Body of pancreas (tissue), 4 donors: ENCODE measurements around the gene C19orf33. TPM values are rescaled to one million over a fixed set of nuclear protein-coding genes. Genes with fewer than 3 reads are reported as not detected.

Experiments
- ATAC-seq: fragments of 150-250 bp; one replicate; pipeline ENCODE4 v1.9.1; 2016
- DNase-seq, 4 donors: peaks; one replicate each; pipeline ENCODE4 v3.0.0-alpha.2; 2019
- H3K27ac ChIP-seq, 4 donors: fragments of 200-600 bp; sonication (generic); 1 replicate in 3 of 4; 2 replicates in 1 of 4; pipeline versions ENCODE4 v1.5.1 to v1.6.1; 2016 to 2019; ENCODE audit warnings: mild to moderate bottlenecking in 1 of 4, mixed read lengths in 1 of 4, moderate library complexity in 1 of 4
- H3K27me3 ChIP-seq, 2 donors: fragments of 200-600 bp; sonication (generic); one replicate each; pipeline ENCODE4 v1.6.0; 2016; ENCODE audit warnings: mild to moderate bottlenecking in 1 of 2
- H3K36me3 ChIP-seq, 2 donors: fragments of 200-600 bp; sonication (generic); replicated peaks in 1 of 2; 2 replicates each; pipeline ENCODE4 v1.5.1; 2016; ENCODE audit warnings: low read depth in 2 of 2; ENCODE audit not compliant: insufficient read depth in 1 of 2
- H3K4me1 ChIP-seq: fragments of 200-600 bp; sonication (generic); one replicate; pipeline ENCODE4 v1.6.0; 2016
- H3K4me3 ChIP-seq, 2 donors: fragments of 200-600 bp; sonication (generic); 1 replicate in 1 of 2; 2 replicates in 1 of 2; pipeline ENCODE4 v1.5.1; 2016 to 2019
- H3K9me3 ChIP-seq, 3 donors: fragments of 200-600 bp; sonication (generic); 1 replicate in 2 of 3; 2 replicates in 1 of 3; pipeline ENCODE4 v1.5.1; 2016
- POLR2A ChIP-seq, 3 donors: fragments of 450-650 bp; IDR thresholded peaks; one replicate each; pipeline ENCODE4 v1.6.1; 2016; ENCODE audit warnings: antibody characterized with exemption in 3 of 3, mild to moderate bottlenecking in 2 of 3
- WGBS, 2 donors: methylation state at CpG; one replicate each; pipeline ENCODE4 v1.1.5; 2017; 5-methylcytosine and 5-hydroxymethylcytosine counted together
- intact Hi-C: fragments of 100-400 bp; cut with DNase I; formaldehyde crosslinking; loops from one replicate; pipeline ENCODE4 v1.15.1; 2023
- total RNA-seq, 2 donors: library from RNA; depleted of rRNA; stranded (reverse); fragments of >200 nt; gene quantifications; one replicate each; pipeline ENCODE4 v1.1.0, GENCODE V29; 2016
- TF ChIP-seq, protein P1 (sequence below), 7 experiments: fragments of 450-650 bp in 4 of 7; fragments of 200-600 bp in 3 of 7; sonication (generic) in 3 of 7; IDR thresholded peaks; one replicate each; pipeline ENCODE4 v1.5.1; 2016 to 2019; ENCODE audit warnings: antibody characterized with exemption in 7 of 7

The C19orf33 gene
- total RNA-seq, 2 donors from 2014 or later = 2.6 TPM; not detected in 1

DNA sequence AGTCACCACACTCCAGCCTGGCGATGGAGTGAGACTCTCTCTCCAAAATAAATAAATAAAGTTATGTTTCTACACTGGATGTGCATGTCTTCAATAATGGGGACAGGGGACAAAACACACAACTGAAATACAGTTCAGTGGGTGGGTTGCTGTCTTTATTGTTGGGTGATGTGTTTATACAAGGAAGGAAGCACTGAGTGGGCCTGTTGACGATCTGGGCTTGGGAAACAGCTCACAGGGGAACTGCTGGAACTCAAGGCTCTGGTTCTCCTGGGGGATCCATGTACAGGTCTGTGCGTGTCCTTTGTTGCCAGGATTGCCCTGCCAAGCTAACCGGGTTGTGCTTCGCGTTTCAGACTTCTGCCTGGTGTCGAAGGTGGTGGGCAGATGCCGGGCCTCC is 20.8 kb upstream of the C19orf33 start:
- no peaks in the 10 kb centered on the region for H3K27me3 ChIP-seq

DNA sequence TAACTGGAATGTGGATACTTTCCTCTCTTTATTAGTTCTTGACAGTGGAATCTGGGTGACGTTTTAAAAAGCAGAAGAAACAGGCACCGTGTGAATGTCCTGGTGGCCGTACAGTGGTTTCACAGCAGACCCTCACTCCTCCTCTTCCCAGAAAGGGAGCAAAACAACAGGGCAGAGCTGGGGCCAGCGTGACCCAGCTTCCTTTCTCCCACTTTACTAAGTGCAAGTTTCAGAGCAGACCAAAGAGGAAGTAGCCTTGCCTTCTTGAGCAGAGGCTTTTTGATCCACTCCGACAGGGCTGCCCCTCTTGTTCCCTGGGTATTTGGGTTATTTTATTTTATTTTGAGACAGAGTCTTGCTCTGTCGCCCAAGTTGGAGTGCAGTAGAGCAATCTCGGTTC is 19.6 kb upstream of the C19orf33 start:
- peaks cover 0 to 3% of the 10 kb centered on the region in 2 donors for H3K36me3 ChIP-seq
- no peaks in the 10 kb centered on the region for H3K9me3 ChIP-seq
- H3K27ac ChIP-seq = no peak overlapping the region
- no peak overlapping the region for H3K4me3 ChIP-seq
- TF ChIP-seq, protein P1, sequence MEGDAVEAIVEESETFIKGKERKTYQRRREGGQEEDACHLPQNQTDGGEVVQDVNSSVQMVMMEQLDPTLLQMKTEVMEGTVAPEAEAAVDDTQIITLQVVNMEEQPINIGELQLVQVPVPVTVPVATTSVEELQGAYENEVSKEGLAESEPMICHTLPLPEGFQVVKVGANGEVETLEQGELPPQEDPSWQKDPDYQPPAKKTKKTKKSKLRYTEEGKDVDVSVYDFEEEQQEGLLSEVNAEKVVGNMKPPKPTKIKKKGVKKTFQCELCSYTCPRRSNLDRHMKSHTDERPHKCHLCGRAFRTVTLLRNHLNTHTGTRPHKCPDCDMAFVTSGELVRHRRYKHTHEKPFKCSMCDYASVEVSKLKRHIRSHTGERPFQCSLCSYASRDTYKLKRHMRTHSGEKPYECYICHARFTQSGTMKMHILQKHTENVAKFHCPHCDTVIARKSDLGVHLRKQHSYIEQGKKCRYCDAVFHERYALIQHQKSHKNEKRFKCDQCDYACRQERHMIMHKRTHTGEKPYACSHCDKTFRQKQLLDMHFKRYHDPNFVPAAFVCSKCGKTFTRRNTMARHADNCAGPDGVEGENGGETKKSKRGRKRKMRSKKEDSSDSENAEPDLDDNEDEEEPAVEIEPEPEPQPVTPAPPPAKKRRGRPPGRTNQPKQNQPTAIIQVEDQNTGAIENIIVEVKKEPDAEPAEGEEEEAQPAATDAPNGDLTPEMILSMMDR (IDR thresholded peaks at IDR 0.05) = no peak
- no peak for TF ChIP-seq POLR2A (IDR thresholded peaks at IDR 0.05)
- no peaks in the 10 kb centered on the region for H3K27me3 ChIP-seq
- peaks cover 38% of the 10 kb centered on the region for H3K4me1 ChIP-seq
- intact Hi-C loops = no loop called here
- DNase-seq (peak in 1 of 4 donors; percentile 41), ATAC-seq (no peak)
- 62 to 83% methylated on average over 7 of the region's 7 CpGs for WGBS, 2 donors

More for the DNA sequence above, 20.8 kb upstream of the C19orf33 start:
- H3K4me1 ChIP-seq = peaks cover 45% of the 10 kb centered on the region
- H3K4me3 ChIP-seq = no peak overlapping the region
- peak overlapping the region in 1 of 4 donors; percentile 28 for H3K27ac ChIP-seq
- ATAC-seq (no peak), DNase-seq (no peak)
- TF ChIP-seq, protein P1 (IDR thresholded peaks at IDR 0.05) = no peak
- no peak for TF ChIP-seq POLR2A (IDR thresholded peaks at IDR 0.05)
- intact Hi-C loops = no loop called here
- H3K36me3 ChIP-seq = no peaks in the 10 kb centered on the region
- 80 to 96% methylated on average over 8 of the region's 8 CpGs for WGBS, 2 donors
- H3K9me3 ChIP-seq = no peaks in the 10 kb centered on the region

DNA sequence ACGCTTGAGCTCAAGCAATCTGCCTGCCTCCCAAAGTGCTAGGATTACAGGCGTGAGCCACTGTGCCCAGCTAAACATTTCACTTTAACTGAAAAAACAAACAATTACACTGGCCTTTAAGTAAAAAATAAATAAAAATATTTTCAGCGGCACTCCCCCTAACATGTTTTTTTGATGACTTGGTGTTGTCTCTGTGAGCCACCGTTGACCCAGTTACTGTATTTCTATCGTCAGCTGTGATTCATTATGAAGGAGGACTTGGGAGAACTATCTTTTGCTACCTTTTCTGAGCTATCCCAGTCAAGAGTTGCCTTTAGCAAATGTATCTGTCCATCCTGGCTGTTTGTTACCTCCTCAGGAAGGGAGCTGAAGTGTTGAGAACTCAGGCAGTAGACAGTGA is 18.5 kb upstream of the C19orf33 start:
- Histone ChIP-seq H3K4me1 (peaks cover 38% of the 10 kb centered on the region), H3K27me3 (no peaks in the 10 kb centered on the region), H3K9me3 (no peaks in the 10 kb centered on the region), H3K4me3 (no peak overlapping the region), H3K27ac (no peak overlapping the region), H3K36me3 (peaks cover 0 to 3% of the 10 kb centered on the region in 2 donors)
- no peak for ATAC-seq
- 89 to 91% methylated on average over 5 of the region's 5 CpGs for WGBS, 2 donors
- DNase-seq = no peak
- intact Hi-C loops = no loop called here
- TF ChIP-seq POLR2A (IDR thresholded peaks at IDR 0.05) = no peak
- TF ChIP-seq, protein P1 (IDR thresholded peaks at IDR 0.05) = no peak

DNA sequence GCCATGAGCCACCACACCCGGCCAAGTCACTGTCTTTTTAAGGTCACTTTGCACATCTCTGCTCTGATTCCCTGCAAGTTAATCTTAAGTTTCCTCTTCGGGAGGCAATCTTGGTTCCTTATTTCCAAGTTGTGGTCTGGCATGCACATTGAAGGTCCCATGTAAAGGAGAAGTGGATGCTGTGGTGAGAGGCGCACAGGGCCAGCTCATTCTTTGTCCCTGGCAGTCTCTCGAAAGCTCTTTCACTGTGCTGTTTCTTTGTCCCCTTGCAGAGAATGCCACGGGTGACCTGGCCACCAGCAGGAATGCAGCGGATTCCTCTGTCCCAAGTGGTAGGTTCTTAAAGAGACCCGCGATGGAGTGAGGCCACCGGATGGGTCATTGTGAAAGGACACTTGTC is 16.4 kb upstream of the C19orf33 start:
- 82 to 94% methylated on average over 4 to 9 of the region's 9 CpGs for WGBS, 2 donors
- TF ChIP-seq, protein P1 (IDR thresholded peaks at IDR 0.05) = no peak
- TF ChIP-seq POLR2A (IDR thresholded peaks at IDR 0.05) = no peak
- peak in 1 of 4 donors; percentile 49 for DNase-seq
- H3K4me3 ChIP-seq = no peak overlapping the region
- H3K27me3 ChIP-seq = no peaks in the 10 kb centered on the region
- H3K4me1 ChIP-seq = peaks cover 31% of the 10 kb centered on the region
- peaks cover 0 to 3% of the 10 kb centered on the region in 2 donors for H3K36me3 ChIP-seq
- H3K9me3 ChIP-seq = no peaks in the 10 kb centered on the region
- no peak overlapping the region for H3K27ac ChIP-seq
- no peak for ATAC-seq
- intact Hi-C loops = no loop called here

DNA sequence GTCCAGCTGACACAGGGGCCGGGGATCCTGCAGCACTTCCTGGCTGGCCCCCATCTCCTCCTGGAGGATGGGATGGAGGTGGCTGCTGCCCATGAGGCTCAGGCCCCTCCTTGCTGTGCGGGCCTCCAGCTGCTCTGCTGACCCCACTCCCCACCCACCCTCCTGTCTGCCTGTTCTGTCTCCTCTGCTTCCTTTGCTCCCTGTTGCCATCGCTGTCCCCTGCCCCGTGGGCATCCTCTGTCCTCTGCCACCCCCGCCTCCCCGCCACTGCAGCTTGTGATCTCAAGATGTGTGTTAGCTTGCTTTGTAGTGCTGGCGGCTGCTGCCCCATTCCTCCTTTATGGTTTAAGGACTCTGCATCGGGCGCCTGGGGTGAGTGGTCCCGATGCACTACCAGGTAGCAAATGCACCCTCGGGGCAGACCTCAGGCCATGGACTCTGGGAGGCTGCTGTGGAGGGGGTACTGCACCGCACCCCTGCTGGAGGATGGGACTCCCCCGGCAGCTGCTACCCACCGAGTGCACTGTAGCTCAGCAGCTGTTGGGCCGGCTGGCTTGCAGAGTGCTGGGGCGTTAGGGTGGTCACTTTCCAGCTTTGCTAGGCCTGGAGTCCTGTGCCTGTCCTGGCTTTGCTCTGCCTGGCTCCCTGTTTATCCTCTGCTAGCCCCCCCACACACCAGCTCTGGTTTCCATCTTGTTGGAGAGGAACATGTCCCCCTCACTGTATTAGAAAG is 15.8 kb upstream of the C19orf33 start:
- intact Hi-C loops = no loop called here
- 94% methylated on average over 11 to 14 of the region's 16 CpGs for WGBS, 2 donors
- DNase-seq (no peak), ATAC-seq (no peak)
- Histone ChIP-seq H3K9me3 (no peaks in the 10 kb centered on the region), H3K27me3 (no peaks in the 10 kb centered on the region), H3K36me3 (peaks cover 0 to 3% of the 10 kb centered on the region in 2 donors), H3K4me3 (no peak overlapping the region), H3K27ac (peak overlapping the region in 2 of 4 donors; percentile 9 to 19), H3K4me1 (peaks cover 26% of the 10 kb centered on the region)
- TF ChIP-seq, protein P1 (IDR thresholded peaks at IDR 0.05) = no peak
- TF ChIP-seq POLR2A (IDR thresholded peaks at IDR 0.05) = no peak
